ENCODE results near the gene MDGA2. TPM values are rescaled to one million over a fixed set of nuclear protein-coding genes. Genes with fewer than 3 reads are reported as not detected.

Gene MDGA2
- total and polyA plus RNA-seq, 8 donors: 0.14 to 2.9 TPM; not detected in 6

GRCh38 chr14:47536341-47536740 lies 139.1 kb downstream of the MDGA2 start:
- Histone ChIP-seq H3K27ac (no peak overlapping the region), H3K36me3 (no peaks in the 10 kb centered on the region), H3K4me1 (peaks cover 0 to 2% (median 0%) of the 10 kb centered on the region in 4 donors), H3K9me3 (no peaks in the 10 kb centered on the region), H3K4me3 (no peak overlapping the region), H3K27me3 (no peaks in the 10 kb centered on the region)
- TF ChIP-seq EP300 (IDR thresholded peaks at IDR 0.05) (no peak), POLR2AphosphoS5 (IDR thresholded peaks at IDR 0.05) (no peak), POLR2A (IDR thresholded peaks at IDR 0.05) (no peak), CTCF (IDR thresholded peaks at IDR 0.05) (no peak)
- no peak for DNase-seq
- WGBS, 5 donors: 62 to 81% (median 72%) methylated on average over 2 of the region's 2 CpGs
- intact Hi-C loops (cut with DNase I; ENCODE audit: low total_unique reads): no loop called here

GRCh38 chr14:47526591-47527244 lies 148.7 kb downstream of the MDGA2 start:
- WGBS, 5 donors: 55 to 64% (median 60%) methylated on average over 3 of the region's 3 CpGs
- no peak for DNase-seq
- H3K27me3 ChIP-seq: no peaks in the 10 kb centered on the region
- peaks cover 0 to 15% (median 9%) of the 10 kb centered on the region in 4 donors for H3K9me3 ChIP-seq
- intact Hi-C loops (cut with DNase I; ENCODE audit: low total_unique reads): no loop called here
- H3K4me1 ChIP-seq: no peaks in the 10 kb centered on the region
- H3K4me3 ChIP-seq: no peak overlapping the region
- no peaks in the 10 kb centered on the region for H3K36me3 ChIP-seq
- H3K27ac ChIP-seq: no peak overlapping the region
- no peak for TF ChIP-seq EP300 (IDR thresholded peaks at IDR 0.05)
- no peak for TF ChIP-seq POLR2AphosphoS5 (IDR thresholded peaks at IDR 0.05)
- TF ChIP-seq POLR2A (IDR thresholded peaks at IDR 0.05): no peak
- TF ChIP-seq CTCF (IDR thresholded peaks at IDR 0.05): no peak

DNA sequence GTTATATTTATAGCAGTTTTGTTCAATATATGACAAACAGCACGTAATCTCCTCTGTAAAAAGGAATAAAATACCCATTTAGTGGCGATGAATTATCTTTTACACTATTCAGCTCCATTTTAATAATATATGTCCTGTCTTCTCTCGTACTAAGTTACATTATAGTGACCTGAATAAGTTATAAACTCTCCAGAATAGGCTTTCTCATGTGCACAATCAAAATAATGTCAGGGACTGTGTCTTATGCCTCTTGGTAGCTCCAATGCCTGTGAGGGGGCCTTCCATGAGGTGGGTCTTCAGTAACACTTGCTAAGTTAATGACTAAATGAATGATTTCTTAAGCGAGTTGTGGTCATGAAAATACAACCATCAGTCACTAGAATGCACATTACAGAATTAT lies 150.9 kb downstream of the MDGA2 start:
- H3K36me3 ChIP-seq: no peaks in the 10 kb centered on the region
- intact Hi-C loops (cut with DNase I; ENCODE audit: low total_unique reads): no loop called here
- WGBS, 5 donors: 58 to 82% (median 77%) methylated on average over 4 of the region's 4 CpGs
- no peak for TF ChIP-seq POLR2A (IDR thresholded peaks at IDR 0.05)
- TF ChIP-seq POLR2AphosphoS5 (IDR thresholded peaks at IDR 0.05): no peak
- TF ChIP-seq CTCF (IDR thresholded peaks at IDR 0.05): no peak
- TF ChIP-seq EP300 (IDR thresholded peaks at IDR 0.05): no peak
- H3K4me3 ChIP-seq: no peak overlapping the region
- peaks cover 0 to under 1% (median under 1%) of the 10 kb centered on the region in 4 donors for H3K9me3 ChIP-seq
- no peaks in the 10 kb centered on the region for H3K4me1 ChIP-seq
- DNase-seq: no peak
- H3K27ac ChIP-seq: no peak overlapping the region
- H3K27me3 ChIP-seq: no peaks in the 10 kb centered on the region

DNA sequence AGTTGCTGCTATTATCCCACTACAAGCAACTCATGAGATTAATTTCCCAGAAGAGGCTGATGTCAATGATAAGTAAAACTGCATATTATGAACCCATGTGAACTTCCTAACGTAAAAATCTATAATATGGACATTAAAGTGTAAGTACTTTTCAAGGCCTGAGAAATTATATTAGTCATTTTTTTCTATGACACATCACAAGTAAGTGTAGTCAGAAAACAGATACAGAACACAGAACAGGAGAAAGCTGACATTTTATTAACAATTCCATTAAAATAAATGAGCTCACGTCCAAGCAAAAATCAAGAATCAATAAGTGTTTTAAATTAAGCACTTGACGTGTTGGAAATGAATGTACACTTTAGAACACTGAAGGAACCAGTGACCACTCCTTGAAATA lies 155.0 kb downstream of the MDGA2 start:
- Histone ChIP-seq H3K4me1 (no peaks in the 10 kb centered on the region), H3K36me3 (no peaks in the 10 kb centered on the region), H3K27ac (no peak overlapping the region), H3K27me3 (no peaks in the 10 kb centered on the region), H3K9me3 (no peaks in the 10 kb centered on the region), H3K4me3 (no peak overlapping the region)
- no peak for DNase-seq
- WGBS, 5 donors: 45 to 67% (median 59%) methylated on average over 3 of the region's 3 CpGs
- intact Hi-C loops (cut with DNase I; ENCODE audit: low total_unique reads): no loop called here
- TF ChIP-seq POLR2A (IDR thresholded peaks at IDR 0.05): no peak
- no peak for TF ChIP-seq CTCF (IDR thresholded peaks at IDR 0.05)
- no peak for TF ChIP-seq EP300 (IDR thresholded peaks at IDR 0.05)
- TF ChIP-seq POLR2AphosphoS5 (IDR thresholded peaks at IDR 0.05): no peak

Measured in stomach (tissue), 9 donors.